OCI-LY3 (cell line): ENCODE results near the gene PLCB1.

Experiments
- H2AFZ ChIP-seq: fragments of 200-600, 300-600 bp; shearing (Covaris generic); 2 replicates; pipeline ENCODE4 v1.6.0; 2014; ENCODE audit warnings: antibody characterized with exemption, low read depth, low read length
- H3K27ac ChIP-seq: fragments of 200-600, 300-600 bp; sonication (generic); 2 replicates; pipeline ENCODE4 v1.5.1; 2014; ENCODE audit warnings: mild to moderate bottlenecking, low read length, moderate library complexity, mixed read lengths
- H3K27me3 ChIP-seq: fragments of 200-600, 300-600 bp; sonication (generic); 2 replicates; pipeline ENCODE4 v1.6.1; 2014; ENCODE audit warnings: low read depth, low read length, mixed read lengths
- H3K36me3 ChIP-seq: fragments of 200-600, 300-600 bp; sonication (generic); replicated peaks from 2 replicates; pipeline ENCODE3; 2014; ENCODE audit warnings: low read depth, low read length, mixed read lengths
- H3K4me1 ChIP-seq: fragments of 300-600, 200-600 bp; sonication (generic); 2 replicates; pipeline ENCODE4 v1.6.1; 2014; ENCODE audit warnings: low read length, mixed read lengths
- H3K4me2 ChIP-seq: fragments of 200-600, 300-600 bp; sonication (generic); 2 replicates; pipeline ENCODE4 v1.6.1; 2014; ENCODE audit warnings: low read length, mixed read lengths
- H3K4me3 ChIP-seq: fragments of 300-600, 200-600 bp; sonication (generic); 2 replicates; pipeline ENCODE4 v1.5.1; 2014; ENCODE audit warnings: antibody characterized with exemption, mild to moderate bottlenecking, low read length, moderate library complexity
- H3K79me2 ChIP-seq: fragments of 300-600, 200-600 bp; shearing (Covaris generic); 2 replicates; pipeline ENCODE4 v1.6.1; 2014; ENCODE audit warnings: mild to moderate bottlenecking, low read length, mixed read lengths
- H3K9ac ChIP-seq: fragments of 300-600, 200-600 bp; shearing (Covaris generic); 2 replicates; pipeline ENCODE4 v1.6.0; 2014; ENCODE audit warnings: mild to moderate bottlenecking, low read length, moderate library complexity
- H3K9me3 ChIP-seq: fragments of 200-600, 300-600 bp; shearing (Covaris generic); 2 replicates; pipeline ENCODE4 v1.6.1; 2014; ENCODE audit warnings: low read length, mixed read lengths; ENCODE audit not compliant: insufficient read depth
- H4K20me1 ChIP-seq: fragments of 200-600, 300-600 bp; sonication (generic); 2 replicates; pipeline ENCODE4 v1.6.1; 2016; ENCODE audit warnings: low read length, mixed read lengths; ENCODE audit not compliant: insufficient read depth
- CTCF ChIP-seq: fragments of 200-600, 300-600 bp; sonication (generic); IDR thresholded peaks from 2 replicates; pipeline ENCODE4 v1.5.1; 2014; ENCODE audit warnings: antibody characterized with exemption, low read length, low read depth
- EZH2phosphoT487 ChIP-seq: fragments of 200-600 bp; shearing (Covaris generic); IDR thresholded peaks from 2 replicates; pipeline ENCODE4 v1.6.1; 2018; ENCODE audit warnings: antibody characterized with exemption, mixed run types, low read depth

The PLCB1 gene

GRCh38 chr20:8161264-8162071, 29.4 kb downstream of the PLCB1 start:
- H3K4me2 ChIP-seq = no peak overlapping the region

GRCh38 chr20:8162610-8163009, 30.5 kb downstream of the PLCB1 start:
- no peaks in the 10 kb centered on the region for H4K20me1 ChIP-seq
- no peaks in the 10 kb centered on the region for H3K9me3 ChIP-seq
- no peak overlapping the region for H3K4me3 ChIP-seq
- H3K36me3 ChIP-seq = no peaks in the 10 kb centered on the region
- no peak overlapping the region for H3K9ac ChIP-seq
- no peak overlapping the region for H2AFZ ChIP-seq
- H3K79me2 ChIP-seq = no peaks in the 10 kb centered on the region
- H3K27me3 ChIP-seq = peaks cover 4% of the 10 kb centered on the region; the same call in 1 of the 2 replicates
- no peaks in the 10 kb centered on the region for H3K4me1 ChIP-seq
- no peak overlapping the region for H3K4me2 ChIP-seq
- TF ChIP-seq EZH2phosphoT487 (no peak), CTCF (no peak)
- no peak overlapping the region for H3K27ac ChIP-seq

More at GRCh38 chr20:8161264-8162071, 29.4 kb downstream of the PLCB1 start:
- H3K36me3 ChIP-seq = no peaks in the 10 kb centered on the region
- no peaks in the 10 kb centered on the region for H3K79me2 ChIP-seq
- no peak overlapping the region for H3K9ac ChIP-seq
- H3K9me3 ChIP-seq = no peaks in the 10 kb centered on the region
- TF ChIP-seq CTCF (no peak), EZH2phosphoT487 (no peak)
- no peak overlapping the region for H2AFZ ChIP-seq
- H4K20me1 ChIP-seq = no peaks in the 10 kb centered on the region
- H3K27me3 ChIP-seq = peaks cover 4% of the 10 kb centered on the region; the same call in 1 of the 2 replicates
- no peak overlapping the region for H3K4me3 ChIP-seq
- no peak overlapping the region for H3K27ac ChIP-seq
- no peaks in the 10 kb centered on the region for H3K4me1 ChIP-seq

DNA sequence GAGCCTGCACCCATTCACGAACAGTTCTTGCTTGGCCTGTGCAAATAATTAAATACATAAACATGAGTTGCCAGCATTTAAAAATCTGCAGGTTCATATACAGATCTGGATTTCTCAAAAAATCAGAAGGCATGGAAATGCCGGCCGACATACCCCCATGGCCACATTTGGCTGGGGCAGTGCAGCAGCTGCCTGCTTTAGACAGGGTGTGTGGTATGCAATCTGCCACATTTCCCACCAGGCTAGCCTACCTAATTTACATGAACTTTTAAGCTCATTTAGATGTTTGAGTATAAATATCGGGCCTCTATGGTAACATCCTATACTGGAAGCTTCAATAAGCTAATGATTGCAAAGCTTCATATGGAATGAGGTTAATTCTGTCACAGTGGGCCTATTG, 31.5 kb downstream of the PLCB1 start:
- no peak overlapping the region for H3K4me2 ChIP-seq
- H3K9me3 ChIP-seq = no peaks in the 10 kb centered on the region
- no peaks in the 10 kb centered on the region for H4K20me1 ChIP-seq
- H2AFZ ChIP-seq = no peak overlapping the region
- peaks cover 4% of the 10 kb centered on the region; the same call in 1 of the 2 replicates for H3K27me3 ChIP-seq
- no peak overlapping the region for H3K27ac ChIP-seq
- no peaks in the 10 kb centered on the region for H3K36me3 ChIP-seq
- H3K79me2 ChIP-seq = no peaks in the 10 kb centered on the region
- no peak overlapping the region for H3K4me3 ChIP-seq
- no peak overlapping the region for H3K9ac ChIP-seq
- TF ChIP-seq EZH2phosphoT487 (no peak), CTCF (no peak)
- no peaks in the 10 kb centered on the region for H3K4me1 ChIP-seq

- TF ChIP-seq EZH2phosphoT487 (no peak), CTCF (no peak)
- no peak overlapping the region for H3K4me3 ChIP-seq
- H3K27ac ChIP-seq = no peak overlapping the region
- H3K27me3 ChIP-seq = peaks cover 4% of the 10 kb centered on the region; the same call in 1 of the 2 replicates
- no peaks in the 10 kb centered on the region for H3K79me2 ChIP-seq
- H2AFZ ChIP-seq = no peak overlapping the region
- no peaks in the 10 kb centered on the region for H3K4me1 ChIP-seq
- no peaks in the 10 kb centered on the region for H4K20me1 ChIP-seq
- no peak overlapping the region for H3K9ac ChIP-seq
- H3K9me3 ChIP-seq = no peaks in the 10 kb centered on the region
- no peaks in the 10 kb centered on the region for H3K36me3 ChIP-seq
- no peak overlapping the region for H3K4me2 ChIP-seq
These were observed 34.7 kb downstream of the PLCB1 start for GRCh38 chr20:8166730-8167129.
